Limb (tissue), 2 donors: ENCODE data around the gene TNMD.
"Not testable (repeated sequence)": the region's sequence is repeated elsewhere in the genome, so short reads cannot be mapped to it uniquely, and the experiment has no call there.

Source experiments
- DNase-seq, 2 donors: peaks; one replicate each; pipeline ENCODE4 v3.0.0-alpha.2; 2016; ENCODE audit errors: extremely low spot score in 2 of 2

TNMD gene

GRCh38 chrX:100584611-100585010 is at the start of gene TNMD:
TSS of gene TNMD (plus strand) at chrX:100584936. CDS start at chrX:100585019, 83 bp downstream.
- DNase-seq = peak in 1 of 2 donors; percentile 25

- not testable (repeated sequence) for DNase-seq
These were observed 19.2 kb upstream of the TNMD start for GRCh38 chrX:100565534-100565933.

GRCh38 chrX:100586747-100587146 is 2.0 kb downstream of the TNMD start:
- DNase-seq = no peak

GRCh38 chrX:100587861-100588260 is 3.1 kb downstream of the TNMD start:
- DNase-seq = no peak

- no peak for DNase-seq
These were observed 6.7 kb downstream of the TNMD start for GRCh38 chrX:100591256-100592051.

GRCh38 chrX:100593126-100593525 is 8.4 kb downstream of the TNMD start:
- DNase-seq = no peak

- DNase-seq = no peak
These were observed 8.8 kb downstream of the TNMD start for GRCh38 chrX:100593581-100593980.

- DNase-seq = no peak
These were observed 11.9 kb downstream of the TNMD start for GRCh38 chrX:100596601-100597000.

- DNase-seq = no peak
These were observed 14.7 kb downstream of the TNMD start for GRCh38 chrX:100599456-100599855.

GRCh38 chrX:100600340-100600739 is 15.6 kb downstream of the TNMD start:
- DNase-seq = no peak

- DNase-seq = no peak
These were observed 16.0 kb downstream of the TNMD start for GRCh38 chrX:100600758-100601157.

GRCh38 chrX:100606753-100607152 is 22.0 kb downstream of the TNMD start:
- no peak for DNase-seq

GRCh38 chrX:100609591-100609990 is 24.9 kb downstream of the TNMD start:
- no peak for DNase-seq

- no peak for DNase-seq
These were observed 27.2 kb downstream of the TNMD start for GRCh38 chrX:100611951-100612350.

- DNase-seq = no peak
These were observed 30.3 kb downstream of the TNMD start for GRCh38 chrX:100615005-100615404.

- no peak for DNase-seq
These were observed 38.3 kb downstream of the TNMD start for GRCh38 chrX:100623001-100623400.

- DNase-seq = no peak
These were observed 41.3 kb downstream of the TNMD start for GRCh38 chrX:100625985-100626491.

- DNase-seq = no peak
These were observed 50.3 kb downstream of the TNMD start for GRCh38 chrX:100635040-100635439.

- DNase-seq = no peak
These were observed 51.2 kb downstream of the TNMD start for GRCh38 chrX:100635989-100636320.

- peak; percentile 87 to 90 for DNase-seq
These were observed 51.7 kb downstream of the TNMD start, which contains the start of gene TSPAN6 for GRCh38 chrX:100636321-100636991. TSS of gene TSPAN6 (minus strand) at chrX:100636806. CDS start at chrX:100636694, 112 bp downstream.

- no peak for DNase-seq
These were observed 57.6 kb downstream of the TNMD start for GRCh38 chrX:100642290-100642689.

- no peak for DNase-seq
These were observed 58.5 kb downstream of the TNMD start for GRCh38 chrX:100643212-100643611.
